ENCODE data around the gene C15orf61. TPM values are rescaled to one million over a fixed set of nuclear protein-coding genes. Genes with fewer than 3 reads are reported as not detected.

C15orf61 gene
- total RNA-seq, 1 donor from 2014 or later = 11.3 TPM

- peaks cover 0 to 24% of the 10 kb centered on the region in 2 donors for H3K36me3 ChIP-seq
- TF ChIP-seq, protein P1, sequence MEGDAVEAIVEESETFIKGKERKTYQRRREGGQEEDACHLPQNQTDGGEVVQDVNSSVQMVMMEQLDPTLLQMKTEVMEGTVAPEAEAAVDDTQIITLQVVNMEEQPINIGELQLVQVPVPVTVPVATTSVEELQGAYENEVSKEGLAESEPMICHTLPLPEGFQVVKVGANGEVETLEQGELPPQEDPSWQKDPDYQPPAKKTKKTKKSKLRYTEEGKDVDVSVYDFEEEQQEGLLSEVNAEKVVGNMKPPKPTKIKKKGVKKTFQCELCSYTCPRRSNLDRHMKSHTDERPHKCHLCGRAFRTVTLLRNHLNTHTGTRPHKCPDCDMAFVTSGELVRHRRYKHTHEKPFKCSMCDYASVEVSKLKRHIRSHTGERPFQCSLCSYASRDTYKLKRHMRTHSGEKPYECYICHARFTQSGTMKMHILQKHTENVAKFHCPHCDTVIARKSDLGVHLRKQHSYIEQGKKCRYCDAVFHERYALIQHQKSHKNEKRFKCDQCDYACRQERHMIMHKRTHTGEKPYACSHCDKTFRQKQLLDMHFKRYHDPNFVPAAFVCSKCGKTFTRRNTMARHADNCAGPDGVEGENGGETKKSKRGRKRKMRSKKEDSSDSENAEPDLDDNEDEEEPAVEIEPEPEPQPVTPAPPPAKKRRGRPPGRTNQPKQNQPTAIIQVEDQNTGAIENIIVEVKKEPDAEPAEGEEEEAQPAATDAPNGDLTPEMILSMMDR (IDR thresholded peaks at IDR 0.05) = no peak
- TF ChIP-seq POLR2AphosphoS5 (IDR thresholded peaks at IDR 0.05; ENCODE audit: insufficient read depth in 1 of 2, low read depth in 1 of 2) (no peak), POLR2A (IDR thresholded peaks at IDR 0.05) (no peak)
- intact Hi-C loops (cut with DNase I) = no loop called here
These were observed 7.8 kb upstream of the C15orf61 start for GRCh38 chr15:67512933-67513714.

GRCh38 chr15:67515090-67515489, 5.8 kb upstream of the C15orf61 start:
- DNase-seq (ENCODE audit: extremely low spot score in 2 of 2) = no peak
- TF ChIP-seq, protein P1 (IDR thresholded peaks at IDR 0.05) = no peak
- TF ChIP-seq POLR2A (IDR thresholded peaks at IDR 0.05) (no peak), POLR2AphosphoS5 (IDR thresholded peaks at IDR 0.05; ENCODE audit: insufficient read depth in 1 of 2, low read depth in 1 of 2) (no peak)
- no peak overlapping the region for H3K4me3 ChIP-seq
- intact Hi-C loops (cut with DNase I) = no loop called here
- peaks cover 3% of the 10 kb centered on the region for H3K4me1 ChIP-seq
- H3K9me3 ChIP-seq = no peaks in the 10 kb centered on the region
- peaks cover 0 to 24% of the 10 kb centered on the region in 2 donors for H3K36me3 ChIP-seq
- no peaks in the 10 kb centered on the region for H3K27me3 ChIP-seq
- no peak overlapping the region for H3K27ac ChIP-seq

More at GRCh38 chr15:67512933-67513714, 7.8 kb upstream of the C15orf61 start:
- Histone ChIP-seq H3K27me3 (no peaks in the 10 kb centered on the region), H3K4me3 (no peak overlapping the region), H3K4me1 (no peaks in the 10 kb centered on the region), H3K27ac (no peak overlapping the region), H3K9me3 (no peaks in the 10 kb centered on the region)
- DNase-seq (ENCODE audit: extremely low spot score in 2 of 2) = no peak

DNA sequence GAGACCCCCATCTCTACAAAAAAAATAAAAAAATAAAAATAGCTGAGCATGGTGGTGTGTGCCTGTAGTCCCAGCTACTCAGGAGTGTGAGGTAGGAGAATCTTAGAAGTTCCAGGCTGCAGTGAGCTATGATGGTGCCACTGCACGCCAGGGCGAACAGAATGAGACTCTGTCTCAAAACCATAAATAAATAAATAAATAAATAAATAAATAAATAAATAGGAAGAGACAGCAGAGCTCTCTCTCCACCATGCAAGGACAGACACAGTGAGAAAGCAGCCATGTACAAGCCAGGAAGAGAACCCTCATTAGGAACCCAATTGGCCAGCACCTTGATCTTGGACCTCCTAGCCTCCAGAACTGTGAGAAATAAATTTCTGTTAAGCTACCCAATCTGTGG, 5.4 kb upstream of the C15orf61 start:
- Histone ChIP-seq H3K27me3 (no peaks in the 10 kb centered on the region), H3K9me3 (no peaks in the 10 kb centered on the region), H3K4me3 (no peak overlapping the region), H3K36me3 (peaks cover 0 to 24% of the 10 kb centered on the region in 2 donors), H3K4me1 (peaks cover 7% of the 10 kb centered on the region), H3K27ac (no peak overlapping the region)
- no peak for DNase-seq (ENCODE audit: extremely low spot score in 2 of 2)
- TF ChIP-seq, protein P1 (IDR thresholded peaks at IDR 0.05) = no peak
- TF ChIP-seq POLR2AphosphoS5 (IDR thresholded peaks at IDR 0.05; ENCODE audit: insufficient read depth in 1 of 2, low read depth in 1 of 2) (no peak), POLR2A (IDR thresholded peaks at IDR 0.05) (no peak)
- intact Hi-C loops (cut with DNase I) = no loop called here

GRCh38 chr15:67520321-67521028, 456 bp upstream of the C15orf61 start:
- peak overlapping the region; percentile 97 for H3K27ac ChIP-seq
- TF ChIP-seq, protein P1 (IDR thresholded peaks at IDR 0.05) = no peak
- no peak for TF ChIP-seq POLR2AphosphoS5 (IDR thresholded peaks at IDR 0.05; ENCODE audit: insufficient read depth in 1 of 2, low read depth in 1 of 2)
- no peak for TF ChIP-seq POLR2A (IDR thresholded peaks at IDR 0.05)
- no peaks in the 10 kb centered on the region for H3K27me3 ChIP-seq
- no peaks in the 10 kb centered on the region for H3K36me3 ChIP-seq
- H3K4me1 ChIP-seq = peaks cover 34% of the 10 kb centered on the region
- peak overlapping the region; percentile 87 to 93 for H3K4me3 ChIP-seq
- intact Hi-C loops (cut with DNase I) = no loop called here
- DNase-seq (ENCODE audit: extremely low spot score in 2 of 2) = no peak
- H3K9me3 ChIP-seq = no peaks in the 10 kb centered on the region

Data from vagina (tissue), 2 donors.